ENCODE results near the gene OR52K2. TPM values are rescaled to one million over a fixed set of nuclear protein-coding genes. Genes with fewer than 3 reads are reported as not detected.

The OR52K2 gene
- total RNA-seq, 1 experiment from 2014 or later: not detected

- CTCF ChIA-PET: no interaction called here
- BruUV-seq (replicated peaks): no TSS peak
- POLR2A ChIA-PET (ENCODE audit: unreplicated experiment): no interaction called here
These were observed 17.2 kb downstream of the OR52K2 start for GRCh38 chr11:4466131-4466870.

GRCh38 chr11:4466871-4467442 lies 17.9 kb downstream of the OR52K2 start:
- CTCF ChIA-PET: no interaction called here
- no peaks in the 10 kb centered on the region for H3K9me2 ChIP-seq (ENCODE audit: insufficient read depth)
- H3F3A ChIP-seq (ENCODE audit: insufficient read depth, low read depth): no peaks in the 10 kb centered on the region
- H3K4me2 ChIP-seq: no peak overlapping the region
- H3K79me2 ChIP-seq (ENCODE audit: low read depth): no peaks in the 10 kb centered on the region
- H3K27ac ChIP-seq: no peak overlapping the region
- no peaks in the 10 kb centered on the region for H3K9me3 ChIP-seq (ENCODE audit: insufficient read depth, low read depth)
- no peaks in the 10 kb centered on the region for H3K4me1 ChIP-seq (replicated peaks; ENCODE audit: insufficient read depth)
- H3K4me3 ChIP-seq: no peak overlapping the region
- H2AFZ ChIP-seq: no peak overlapping the region
- no TSS peak for BruUV-seq (replicated peaks)
- TF ChIP-seq EZH2 (IDR thresholded peaks at IDR 0.05; ENCODE audit: low read depth) (no peak), CTCF (conservative IDR thresholded peaks at IDR 0.05) (no peak)
- POLR2A ChIA-PET (ENCODE audit: unreplicated experiment): no interaction called here
- intact Hi-C loops (cut with micrococcal nuclease; ENCODE audit: unreplicated experiment): no loop called here
- no peaks in the 10 kb centered on the region for H3K36me3 ChIP-seq (ENCODE audit: low read depth)
- no peak for DNase-seq
- H4K20me1 ChIP-seq (ENCODE audit: insufficient read depth): no peaks in the 10 kb centered on the region
- no peaks in the 10 kb centered on the region for H3K27me3 ChIP-seq (ENCODE audit: insufficient read depth, low read depth)

More at GRCh38 chr11:4466131-4466870, 17.2 kb downstream of the OR52K2 start:
- no peaks in the 10 kb centered on the region for H3K9me2 ChIP-seq (ENCODE audit: insufficient read depth)
- no peak overlapping the region for H3K4me2 ChIP-seq
- H3K79me2 ChIP-seq (ENCODE audit: low read depth): no peaks in the 10 kb centered on the region
- H2AFZ ChIP-seq: no peak overlapping the region
- intact Hi-C loops (cut with micrococcal nuclease; ENCODE audit: unreplicated experiment): no loop called here
- H3K9me3 ChIP-seq (ENCODE audit: insufficient read depth, low read depth): no peaks in the 10 kb centered on the region
- TF ChIP-seq CTCF (conservative IDR thresholded peaks at IDR 0.05): no peak
- TF ChIP-seq EZH2 (IDR thresholded peaks at IDR 0.05; ENCODE audit: low read depth): no peak
- no peak for DNase-seq
- no peaks in the 10 kb centered on the region for H3K36me3 ChIP-seq (ENCODE audit: low read depth)
- H3K4me1 ChIP-seq (replicated peaks; ENCODE audit: insufficient read depth): no peaks in the 10 kb centered on the region
- no peaks in the 10 kb centered on the region for H3K27me3 ChIP-seq (ENCODE audit: insufficient read depth, low read depth)
- no peaks in the 10 kb centered on the region for H3F3A ChIP-seq (ENCODE audit: insufficient read depth, low read depth)
- no peaks in the 10 kb centered on the region for H4K20me1 ChIP-seq (ENCODE audit: insufficient read depth)
- no peak overlapping the region for H3K4me3 ChIP-seq
- H3K27ac ChIP-seq: no peak overlapping the region

- POLR2A ChIA-PET (ENCODE audit: unreplicated experiment): no interaction called here
- Histone ChIP-seq H3K36me3 (ENCODE audit: low read depth) (no peaks in the 10 kb centered on the region), H3K9me2 (ENCODE audit: insufficient read depth) (no peaks in the 10 kb centered on the region), H3K27me3 (ENCODE audit: insufficient read depth, low read depth) (no peaks in the 10 kb centered on the region), H3F3A (ENCODE audit: insufficient read depth, low read depth) (no peaks in the 10 kb centered on the region), H2AFZ (no peak overlapping the region), H3K4me3 (no peak overlapping the region), H3K79me2 (ENCODE audit: low read depth) (no peaks in the 10 kb centered on the region), H3K4me1 (replicated peaks; ENCODE audit: insufficient read depth) (no peaks in the 10 kb centered on the region), H3K9me3 (ENCODE audit: insufficient read depth, low read depth) (no peaks in the 10 kb centered on the region), H3K4me2 (no peak overlapping the region), H3K27ac (no peak overlapping the region), H4K20me1 (ENCODE audit: insufficient read depth) (no peaks in the 10 kb centered on the region)
- no peak for DNase-seq
- BruUV-seq (replicated peaks): no TSS peak
- intact Hi-C loops (cut with micrococcal nuclease; ENCODE audit: unreplicated experiment): no loop called here
- CTCF ChIA-PET: no interaction called here
- TF ChIP-seq CTCF (conservative IDR thresholded peaks at IDR 0.05) (no peak), EZH2 (IDR thresholded peaks at IDR 0.05; ENCODE audit: low read depth) (no peak)
These were observed 18.9 kb downstream of the OR52K2 start for GRCh38 chr11:4467811-4468606.

Measured in PC-9 (cell line).